GM21381 (cell line): ENCODE results near the gene UBE3C.
A peak's percentile ranks its signal among the peaks of the same experiment; 100 is the strongest.
"Not testable (repeated sequence)": the region's sequence is repeated elsewhere in the genome, so short reads cannot be mapped to it uniquely, and the experiment has no call there.

Source experiments
- ATAC-seq: cut with Tn5 transposase; IDR thresholded peaks from one replicate; pipeline ENCODE4 v1.9.1; 2021; ENCODE audit warnings: mild to moderate bottlenecking, moderate library complexity; ENCODE audit not compliant: unreplicated experiment

Gene UBE3C

DNA sequence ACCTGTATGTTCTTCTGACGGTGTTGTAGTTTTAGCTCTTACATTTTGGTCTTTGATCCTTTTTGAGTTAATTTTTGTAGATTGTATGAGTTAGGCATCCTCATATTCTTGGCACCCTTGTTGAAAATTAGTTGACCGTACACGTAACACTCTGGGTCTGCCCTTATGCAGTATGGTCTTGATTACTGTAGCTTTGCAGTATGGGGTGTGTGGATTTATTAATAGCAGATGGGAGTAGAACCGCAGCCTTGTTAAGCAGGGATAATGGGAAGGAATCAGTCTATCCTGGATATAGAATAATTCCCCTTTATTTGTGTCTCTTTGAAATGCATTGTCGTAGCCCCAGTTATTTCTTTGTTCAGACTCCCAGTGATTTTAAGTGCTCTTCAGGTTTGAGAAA lies 95.5 kb downstream of the UBE3C start:
- no peak for ATAC-seq

DNA sequence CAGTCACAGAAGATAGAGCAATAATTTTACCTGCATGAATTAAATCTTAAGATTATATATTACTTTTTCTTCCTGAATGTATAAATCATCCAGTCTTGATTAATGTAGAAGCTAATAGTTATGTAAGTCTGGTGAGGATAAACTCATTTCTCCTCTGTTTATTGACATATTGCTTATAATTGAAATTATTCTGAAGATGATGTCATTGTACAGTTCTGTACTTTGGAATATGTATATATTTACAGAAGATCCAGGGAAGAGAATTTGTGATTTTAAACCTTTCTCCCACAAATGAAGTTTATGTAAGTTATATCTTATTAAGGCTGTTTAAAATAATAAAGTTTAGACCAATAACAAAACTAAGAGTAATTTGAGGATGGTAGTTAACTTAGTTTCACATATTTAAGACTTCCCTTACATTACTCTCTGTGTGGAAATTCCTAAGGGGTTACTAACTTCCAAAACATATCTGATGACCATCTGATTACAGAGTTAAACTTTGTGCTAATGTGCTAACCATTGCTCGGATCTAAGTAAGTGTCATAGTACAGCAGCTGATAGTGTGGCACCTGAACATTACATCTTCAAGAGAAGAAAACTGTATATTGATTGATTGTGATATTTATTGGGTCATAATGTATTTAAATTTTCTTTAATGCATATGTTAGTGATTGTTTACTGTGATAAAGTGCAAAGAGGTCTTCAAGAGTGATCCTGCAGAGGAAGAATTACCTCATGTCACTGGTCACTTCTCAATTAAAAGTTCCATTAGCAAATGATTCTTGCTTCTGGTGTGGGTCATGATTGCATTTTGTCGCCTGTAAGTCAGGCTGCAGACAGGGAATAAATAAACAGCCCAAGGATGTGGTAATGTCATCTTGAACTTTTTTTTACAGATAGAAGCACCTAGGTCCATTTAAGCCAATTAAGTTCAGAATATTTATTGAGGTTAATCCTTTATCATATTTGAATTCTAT lies 96.9 kb downstream of the UBE3C start:
- ATAC-seq, result no peak

DNA sequence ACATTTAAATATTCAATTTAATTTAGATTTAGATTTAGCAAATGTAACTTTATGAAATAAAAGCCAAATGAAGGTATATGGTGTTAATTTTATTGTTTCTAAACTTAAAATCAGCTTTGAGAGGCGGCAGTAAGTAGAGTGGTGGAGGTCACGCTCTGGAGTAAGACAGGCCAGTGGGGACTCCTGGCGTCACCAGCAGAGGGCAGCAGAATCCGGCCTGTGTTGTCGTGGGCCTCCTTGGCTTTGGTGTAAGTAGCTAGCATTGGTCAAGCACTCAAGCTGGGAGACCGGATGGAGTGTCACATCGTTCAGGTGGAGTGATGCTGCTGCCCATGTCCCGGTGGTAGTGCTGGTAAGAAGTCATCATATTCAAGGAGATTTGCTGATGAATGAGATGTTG lies 99.4 kb downstream of the UBE3C start:
- no peak for ATAC-seq

GRCh38 chr7:157239571-157240270 lies 101.0 kb downstream of the UBE3C start:
- no peak for ATAC-seq

DNA sequence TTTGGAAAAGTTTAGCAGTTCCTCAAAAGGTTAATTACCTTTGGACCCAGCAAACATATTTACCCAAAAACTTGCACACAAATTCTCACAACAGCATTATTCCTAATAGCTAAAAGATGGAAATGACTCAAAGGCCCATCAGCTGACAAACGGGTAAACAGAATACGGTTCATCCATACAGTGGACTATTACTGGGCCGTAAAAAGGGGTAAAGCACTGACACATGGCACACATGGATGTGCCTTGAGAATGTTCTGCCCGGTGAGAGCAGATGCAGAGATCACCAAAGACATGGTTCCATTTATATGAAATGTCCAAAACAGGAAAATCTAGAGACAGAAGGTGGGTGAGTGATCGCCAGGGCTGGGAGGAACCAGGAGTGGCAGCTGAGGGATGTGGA lies 102.9 kb downstream of the UBE3C start:
- no peak for ATAC-seq

DNA sequence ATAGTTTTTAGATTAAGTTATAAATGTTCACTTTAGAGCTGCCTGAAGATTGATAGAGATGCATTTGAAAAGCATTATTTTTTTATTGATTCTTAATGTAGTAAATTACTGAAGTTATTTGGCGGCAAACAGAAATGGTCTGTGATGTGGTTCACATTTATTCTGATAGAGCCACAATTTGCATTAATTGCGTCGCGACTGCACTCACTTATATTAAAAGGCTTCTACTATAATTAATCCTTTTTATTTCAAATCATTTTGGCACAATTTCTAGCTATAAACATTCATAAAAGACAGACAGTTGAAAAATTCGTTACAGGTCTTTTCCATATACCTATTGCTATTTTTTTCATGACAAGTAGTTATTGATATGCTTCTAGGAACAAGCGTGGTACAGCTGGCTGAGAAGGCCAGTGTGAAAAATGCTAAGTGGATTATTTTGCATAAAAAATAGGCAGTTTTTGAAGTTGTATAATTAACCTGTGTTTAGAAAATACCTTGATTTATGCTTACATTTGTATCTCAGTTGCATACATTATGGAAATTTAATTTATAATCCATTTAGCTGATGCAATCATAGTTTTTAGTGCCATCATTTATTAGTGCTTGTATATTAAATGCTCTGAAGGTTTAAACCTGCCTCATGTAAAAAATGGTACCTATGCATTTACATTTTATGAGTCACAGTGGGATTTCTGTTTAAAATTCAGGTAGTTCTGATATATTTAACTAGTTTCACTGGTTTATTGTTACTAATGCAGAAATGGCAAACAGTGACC lies 106.0 kb downstream of the UBE3C start:
- ATAC-seq, result no peak

GRCh38 chr7:157246052-157246451 lies 107.3 kb downstream of the UBE3C start:
- ATAC-seq, result no peak

DNA sequence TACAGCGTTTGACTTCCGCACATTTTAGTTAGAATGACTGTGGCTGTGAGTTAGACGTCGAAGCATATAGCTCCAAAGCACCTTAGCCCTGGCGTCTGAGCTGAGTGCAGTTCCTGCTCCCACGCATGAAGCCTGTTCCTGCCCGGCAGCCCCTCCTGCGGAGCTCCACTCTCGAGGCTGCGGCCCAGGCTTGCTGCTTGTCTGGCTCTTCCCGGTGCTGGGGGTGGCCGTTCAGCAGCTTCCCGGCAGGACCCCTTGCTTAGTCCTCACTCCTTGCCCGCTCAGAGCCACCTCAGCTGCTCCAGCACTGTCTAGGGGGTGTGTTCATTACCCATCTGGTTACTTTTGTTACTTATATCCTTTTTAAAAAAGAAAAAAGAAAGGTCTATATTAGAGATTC lies 109.9 kb downstream of the UBE3C start:
- no peak for ATAC-seq

DNA sequence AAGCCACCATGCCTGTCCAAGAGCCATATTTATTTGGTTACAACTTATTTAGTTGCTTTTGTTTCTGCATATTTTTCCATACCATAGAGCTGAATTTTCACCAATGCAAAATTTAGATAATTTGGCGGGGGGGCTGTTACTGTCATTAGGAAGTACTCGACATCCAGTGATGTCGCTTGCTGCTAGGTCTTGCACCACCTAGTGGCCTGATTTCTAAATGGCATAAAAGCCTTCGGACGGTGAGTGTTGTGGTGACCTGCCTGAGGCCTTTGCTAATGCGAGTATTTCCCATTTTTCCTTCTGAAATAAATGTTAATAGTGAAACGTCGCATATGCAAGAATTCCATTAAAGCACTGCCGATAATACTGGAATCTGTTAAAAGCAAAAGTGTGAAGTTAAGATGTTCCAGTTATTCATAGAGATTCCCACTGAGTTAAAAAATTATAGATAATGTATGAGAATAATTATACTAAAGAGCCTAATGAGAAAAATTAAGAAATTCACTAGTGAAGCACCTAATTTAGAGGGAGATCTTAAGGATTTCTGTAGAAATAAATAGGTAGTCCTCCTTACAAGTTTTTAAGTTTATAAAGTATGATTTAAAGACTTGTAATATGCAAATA lies 112.0 kb downstream of the UBE3C start:
- peak; percentile 65 for ATAC-seq

- ATAC-seq, result not testable (repeated sequence)
Measured at GRCh38 chr7:157251817-157252216, 113.1 kb downstream of the UBE3C start.

DNA sequence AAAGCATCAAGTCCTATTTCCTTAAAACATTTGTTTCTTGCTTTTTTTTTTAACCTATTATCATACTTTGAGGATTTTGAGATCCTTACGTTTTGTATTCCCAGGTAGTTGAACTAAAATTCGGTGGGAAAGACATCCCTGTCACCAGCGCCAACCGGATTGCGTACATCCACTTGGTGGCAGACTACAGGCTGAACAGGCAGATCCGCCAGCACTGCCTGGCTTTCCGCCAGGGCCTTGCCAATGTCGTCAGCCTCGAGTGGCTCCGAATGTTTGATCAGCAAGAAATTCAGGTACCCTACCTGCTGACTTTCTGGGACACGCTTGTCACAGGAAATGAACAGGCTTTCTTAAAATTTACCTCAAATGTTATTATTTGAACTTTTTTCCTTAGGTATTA lies 115.1 kb downstream of the UBE3C start:
- ATAC-seq, result no peak

DNA sequence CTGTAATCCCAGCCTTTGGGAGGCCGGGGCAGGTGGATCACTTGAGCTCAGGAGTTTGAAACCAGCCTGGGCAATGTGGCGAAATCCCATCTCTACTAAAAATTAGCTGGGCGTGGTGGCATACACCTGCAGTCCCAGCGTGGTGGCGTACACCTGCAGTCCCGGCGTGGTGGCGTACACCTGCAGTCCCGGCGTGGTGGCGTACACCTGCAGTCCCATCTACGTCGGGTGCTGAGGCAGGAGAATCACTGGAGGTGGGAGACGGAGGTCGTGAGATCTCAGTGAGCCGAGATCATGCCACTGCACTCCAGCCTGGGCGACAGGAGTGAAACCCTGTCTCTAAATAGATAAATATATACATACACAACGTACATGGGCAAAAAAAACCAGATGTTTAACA lies 116.1 kb downstream of the UBE3C start:
- not testable (repeated sequence) for ATAC-seq

GRCh38 chr7:157255201-157255606 lies 116.5 kb downstream of the UBE3C start:
- no peak for ATAC-seq

- no peak for ATAC-seq
Measured at GRCh38 chr7:157263156-157263555, 124.4 kb downstream of the UBE3C start.

DNA sequence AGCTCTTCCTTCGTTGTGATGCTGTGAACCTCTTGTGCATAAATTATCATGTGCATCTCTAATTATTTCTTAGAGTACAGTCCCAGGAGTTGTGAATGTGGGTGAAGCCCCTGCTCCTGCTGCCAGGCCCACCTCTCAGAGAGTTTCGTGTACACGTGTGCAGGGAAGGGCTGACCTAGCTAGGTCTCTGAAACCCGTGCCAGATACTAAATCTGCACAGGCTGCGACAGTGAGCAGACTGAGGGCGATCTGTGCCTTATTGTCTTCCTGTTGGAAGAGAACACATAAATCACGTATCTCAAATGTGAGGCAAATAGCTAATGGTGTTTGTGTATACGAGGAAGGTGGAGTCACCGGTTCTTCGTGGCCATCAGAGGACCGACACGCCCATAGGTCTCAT lies 126.3 kb downstream of the UBE3C start:
- ATAC-seq, result no peak

DNA sequence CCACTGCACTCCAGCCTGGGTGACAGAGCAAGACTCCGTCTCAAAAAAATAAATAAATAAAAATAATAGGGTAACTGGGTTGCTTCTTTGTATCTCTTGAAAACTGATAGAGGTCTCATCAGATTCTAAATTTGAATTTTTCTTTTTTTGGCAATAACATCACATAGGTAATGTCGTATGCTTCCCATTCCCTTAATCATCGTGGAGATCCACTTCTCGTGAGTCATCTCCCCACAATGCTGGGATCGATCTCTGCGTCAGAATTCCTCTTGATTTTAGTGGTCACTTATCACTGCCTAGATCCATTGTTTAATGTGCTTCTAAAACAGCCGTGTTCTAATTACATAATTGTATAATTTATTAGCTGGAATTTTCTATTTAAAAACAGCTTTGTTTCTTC lies 127.5 kb downstream of the UBE3C start:
- ATAC-seq, result no peak

- no peak for ATAC-seq
Measured at GRCh38 chr7:157267516-157267915, 128.8 kb downstream of the UBE3C start.

DNA sequence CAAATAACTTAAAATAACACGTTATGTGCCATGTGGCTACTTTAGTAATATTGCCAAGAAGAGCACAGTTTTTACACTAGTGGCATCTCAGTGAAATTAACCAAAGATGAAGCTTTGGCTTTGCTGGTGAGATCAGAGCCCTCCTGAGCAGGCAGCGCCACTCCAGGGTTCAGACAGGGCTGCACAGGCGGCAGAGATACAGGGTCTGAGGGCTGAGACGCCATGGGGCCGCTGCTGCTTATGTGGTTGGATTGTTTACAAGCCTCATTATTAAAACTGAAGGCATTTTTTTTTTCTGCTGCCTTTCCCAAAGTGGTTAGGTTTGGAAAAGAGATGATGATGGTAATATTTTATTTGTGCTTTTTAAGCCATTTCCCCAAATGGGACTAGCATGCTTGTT lies 129.2 kb downstream of the UBE3C start:
- ATAC-seq, result no peak

- ATAC-seq, result no peak
Measured at GRCh38 chr7:157268540-157268939, 129.8 kb downstream of the UBE3C start.

DNA sequence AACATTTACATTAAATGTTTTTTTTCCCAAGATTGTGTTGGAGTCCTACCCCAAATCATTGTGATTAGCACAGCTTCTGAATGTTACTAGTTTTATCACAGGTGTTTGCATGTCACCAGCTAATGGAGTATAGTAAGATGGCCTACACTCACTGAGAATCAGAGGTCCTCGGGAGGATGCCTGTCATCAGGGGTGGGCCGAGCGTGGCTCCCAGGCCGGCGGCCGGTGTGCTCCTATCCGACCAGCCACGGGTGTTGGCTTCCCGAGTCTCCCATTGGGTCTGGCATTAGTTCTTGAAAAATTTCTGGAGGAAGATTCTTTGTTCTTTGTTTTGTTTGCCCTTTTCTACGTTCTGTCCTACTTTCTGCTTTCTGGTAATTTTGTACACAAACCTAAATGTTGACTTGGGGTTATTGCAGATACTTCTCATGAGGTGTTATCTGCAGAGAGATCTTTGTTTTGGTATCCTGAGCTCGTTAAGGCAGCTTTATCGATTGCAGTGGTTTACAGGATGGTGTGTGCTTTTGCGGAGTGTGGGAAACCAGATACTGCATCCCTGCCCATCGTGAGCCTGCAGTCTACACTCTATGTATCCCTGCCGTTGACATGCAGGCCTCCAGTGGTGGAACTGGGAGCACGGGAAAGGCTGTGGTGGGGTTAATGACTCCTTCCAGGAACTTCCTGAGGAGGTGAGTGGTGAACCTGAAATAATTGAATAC lies 130.8 kb downstream of the UBE3C start:
- ATAC-seq, result no peak
